ENCODE results near the gene KICS2.

GRCh38 chr12:64220046-64220445, 2.0 kb downstream of the KICS2 start:
- TF ChIP-seq CTCF (IDR thresholded peaks at IDR 0.05) (no peak), POLR2AphosphoS5 (IDR thresholded peaks at IDR 0.05) (no peak)
